SK-MEL-5 (cell line): ENCODE data around the gene SLC37A2. TPM values are rescaled to one million over a fixed set of nuclear protein-coding genes. Genes with fewer than 3 reads are reported as not detected.
"Not testable (repeated sequence)": the region's sequence is repeated elsewhere in the genome, so short reads cannot be mapped to it uniquely, and the experiment has no call there.

ENCODE experiments used
- DNase-seq: peaks from one replicate; pipeline ENCODE4 v3.0.0-alpha.2; 2016; ENCODE audit warnings: low read depth, low spot score
- in situ Hi-C: cut with HindIII; loops from 2 replicates; pipeline ENCODE4 v1.10.0; 2016; ENCODE audit warnings: low sequenced_read_pairs, high pct_unique_total_duplicates, low pct_unique_long_range_greater_than_20kb
- total RNA-seq: library from RNA; depleted of rRNA; stranded (reverse); fragments of >200 nt; shearing (Covaris generic); gene quantifications from 2 replicates; pipeline ENCODE4 v1.2.3, GENCODE V29; 2014

Gene SLC37A2
- total RNA-seq, 1 experiment from 2014 or later, result 184 TPM

DNA sequence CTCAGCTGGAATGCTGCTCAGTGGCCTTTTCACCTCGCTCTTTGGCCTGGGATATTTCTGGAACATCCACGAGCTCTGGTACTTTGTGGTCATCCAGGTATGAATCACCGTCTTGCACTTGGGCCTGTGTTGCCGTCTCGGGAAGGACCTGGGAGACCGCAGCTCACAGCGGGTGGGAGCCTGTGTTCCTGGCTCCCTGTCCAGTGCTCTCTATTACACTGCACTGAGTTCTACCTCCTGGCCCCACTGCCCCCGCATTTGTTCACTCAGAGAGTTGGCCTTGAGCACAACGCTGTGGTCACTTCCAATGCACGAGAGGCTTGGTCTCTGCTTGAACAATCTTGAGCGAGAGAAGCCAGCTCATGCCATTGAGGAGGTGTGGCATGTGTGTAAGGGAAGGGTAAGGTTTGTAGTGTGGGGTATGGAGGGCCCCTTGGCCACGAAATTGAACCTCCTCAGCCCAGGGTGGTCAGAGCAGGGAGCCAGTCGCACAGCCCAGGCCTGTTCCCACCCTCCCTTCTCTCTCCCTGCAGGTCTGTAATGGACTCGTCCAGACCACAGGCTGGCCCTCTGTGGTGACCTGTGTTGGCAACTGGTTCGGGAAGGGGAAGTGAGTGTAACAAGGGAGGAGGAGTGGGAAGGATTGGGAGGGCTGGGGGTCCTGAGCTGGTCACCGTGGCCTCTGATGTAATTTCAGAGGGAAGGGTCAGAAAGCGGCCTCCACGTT is 16.2 kb downstream of the SLC37A2 start:
- in situ Hi-C loops, result no loop called here
- no peak for DNase-seq

DNA sequence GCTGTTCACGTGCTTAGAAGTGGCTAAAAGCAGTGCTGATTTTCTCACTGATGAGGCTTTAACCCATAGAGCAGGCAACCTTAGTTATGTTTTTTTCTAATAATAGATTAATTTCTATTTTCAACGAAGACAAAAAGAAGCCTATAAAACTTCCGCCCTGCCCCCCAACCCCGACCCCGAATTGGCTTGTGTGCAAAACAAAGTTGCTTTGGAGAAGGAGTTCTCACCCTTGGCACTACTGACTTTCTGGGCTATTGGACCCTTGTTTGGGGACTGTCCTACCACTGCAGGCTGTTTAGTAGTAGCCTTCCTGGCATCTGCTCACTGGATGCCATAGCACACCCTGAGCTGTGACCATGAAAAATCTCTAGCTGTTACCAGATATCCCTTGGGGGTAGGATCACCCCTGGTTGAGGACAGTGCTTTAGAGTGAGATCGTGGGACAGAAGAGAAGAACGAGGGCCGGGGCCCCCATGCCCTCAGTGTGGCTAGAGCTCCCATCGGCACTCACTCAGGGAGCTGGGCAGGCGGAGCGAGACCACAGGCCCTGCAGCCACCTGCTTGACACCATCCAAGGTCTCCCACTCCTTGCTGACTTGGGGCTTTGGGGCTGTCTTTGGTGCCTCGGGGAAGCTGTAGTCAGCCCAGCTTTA is 16.9 kb downstream of the SLC37A2 start:
- in situ Hi-C loops, result no loop called here
- no peak for DNase-seq

DNA sequence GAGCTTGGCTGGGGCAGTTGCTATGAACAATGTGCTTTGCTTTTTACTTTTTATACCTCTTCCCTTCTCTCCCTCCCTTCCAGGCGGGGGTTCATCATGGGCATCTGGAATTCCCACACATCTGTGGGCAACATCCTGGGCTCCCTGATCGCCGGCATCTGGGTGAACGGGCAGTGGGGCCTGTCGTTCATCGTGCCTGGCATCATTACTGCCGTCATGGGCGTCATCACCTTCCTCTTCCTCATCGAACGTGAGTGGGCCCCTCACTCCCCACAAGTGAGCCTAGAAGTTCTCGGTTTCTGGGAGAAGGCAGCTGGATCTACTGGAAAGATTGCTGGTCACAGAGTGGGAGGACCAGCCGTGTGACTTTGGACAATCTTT is 17.4 kb downstream of the SLC37A2 start:
- DNase-seq, result no peak
- in situ Hi-C loops, result no loop called here

DNA sequence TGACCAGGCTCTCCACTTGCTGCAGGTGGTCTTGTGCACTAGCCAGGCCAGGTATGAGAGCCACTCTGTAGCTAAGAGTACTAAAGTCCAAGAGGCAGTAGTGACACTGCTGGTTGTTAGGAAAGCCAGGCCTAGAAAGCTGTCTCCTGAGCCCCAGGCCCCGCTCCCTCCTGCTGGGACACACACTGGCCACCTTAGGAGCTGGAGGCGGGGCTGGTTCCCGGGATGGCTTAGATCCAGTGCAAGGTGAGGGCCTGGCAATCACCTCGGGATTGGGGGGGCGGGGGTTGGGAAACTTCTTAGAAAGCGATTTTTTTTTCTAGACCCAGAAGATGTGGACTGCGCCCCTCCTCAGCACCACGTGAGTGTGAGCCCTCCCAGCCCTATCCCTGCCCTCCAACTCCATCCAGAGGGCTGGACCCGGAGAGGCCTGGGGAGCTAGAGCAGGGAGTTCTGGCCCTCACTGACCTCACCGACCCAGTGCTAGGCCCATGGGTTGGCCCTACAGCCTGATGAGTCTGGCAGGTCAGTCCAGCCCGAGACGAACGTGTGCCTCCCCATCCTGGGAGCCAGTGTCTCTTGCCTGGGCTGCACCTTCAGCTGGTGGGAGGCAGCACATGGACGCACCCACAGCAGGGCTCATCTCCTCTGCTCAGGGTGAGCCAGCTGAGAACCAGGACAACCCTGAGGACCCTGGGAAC is 18.1 kb downstream of the SLC37A2 start:
- in situ Hi-C loops, result no loop called here

DNA sequence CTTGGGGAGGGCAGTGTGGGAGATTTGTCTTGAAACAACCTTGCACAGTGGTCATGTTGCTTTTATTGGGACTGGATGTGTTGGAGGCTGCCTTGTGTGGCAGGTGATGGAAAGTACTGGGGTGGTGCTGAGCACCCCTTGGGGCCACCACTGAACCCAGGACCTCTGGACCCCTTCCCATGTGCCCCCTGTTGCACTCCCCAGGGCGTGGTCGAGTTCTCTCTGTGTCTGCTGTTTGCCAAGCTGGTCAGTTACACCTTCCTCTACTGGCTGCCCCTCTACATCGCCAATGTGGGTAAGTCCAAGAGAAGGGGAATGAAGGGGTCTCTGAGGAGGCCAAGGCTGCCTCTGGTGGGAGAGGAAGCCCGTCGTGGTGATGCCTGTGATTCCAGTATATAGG is 18.9 kb downstream of the SLC37A2 start:
- in situ Hi-C loops, result no loop called here
- DNase-seq, result no peak

More for the DNA sequence above, 18.1 kb downstream of the SLC37A2 start:
- no peak for DNase-seq

GRCh38 chr11:125082611-125083311 is 19.7 kb downstream of the SLC37A2 start:
- in situ Hi-C loops, result no loop called here
- peak; percentile 61 for DNase-seq

DNA sequence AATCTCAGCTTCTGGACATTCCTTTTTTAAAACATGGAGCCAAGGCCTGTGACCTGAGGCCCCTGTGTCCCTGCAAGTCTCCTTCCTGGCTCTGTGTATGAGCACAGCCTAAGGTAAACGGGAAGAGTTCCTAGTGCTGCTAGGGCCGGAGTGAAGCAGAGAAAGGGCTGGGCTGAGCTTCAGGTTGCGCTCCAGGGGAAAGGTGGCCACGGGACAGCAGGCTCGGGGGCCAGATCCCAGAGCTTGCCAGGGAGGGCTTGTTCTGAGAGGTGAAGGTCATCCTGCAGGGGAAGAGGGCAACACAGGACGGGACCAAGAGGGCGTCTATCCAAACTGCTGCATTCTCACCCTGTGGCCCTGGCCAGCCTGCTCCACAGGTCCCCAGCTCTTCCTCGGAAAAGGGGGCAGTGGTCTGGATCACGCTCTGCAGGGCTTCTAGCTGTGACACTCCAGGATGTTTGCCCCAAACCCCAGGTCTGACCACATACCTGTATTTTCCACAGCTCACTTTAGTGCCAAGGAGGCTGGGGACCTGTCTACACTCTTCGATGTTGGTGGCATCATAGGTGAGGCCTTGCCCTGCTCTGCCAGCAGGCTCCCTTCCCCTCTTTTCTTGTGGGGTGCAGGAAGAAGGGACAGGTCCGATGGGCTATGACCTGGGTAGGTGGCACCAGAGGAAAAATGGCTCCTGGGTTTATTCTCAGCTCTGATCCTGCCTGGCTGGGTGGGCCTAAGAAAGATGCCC is 20.4 kb downstream of the SLC37A2 start:
- DNase-seq, result no peak
- in situ Hi-C loops, result no loop called here

DNA sequence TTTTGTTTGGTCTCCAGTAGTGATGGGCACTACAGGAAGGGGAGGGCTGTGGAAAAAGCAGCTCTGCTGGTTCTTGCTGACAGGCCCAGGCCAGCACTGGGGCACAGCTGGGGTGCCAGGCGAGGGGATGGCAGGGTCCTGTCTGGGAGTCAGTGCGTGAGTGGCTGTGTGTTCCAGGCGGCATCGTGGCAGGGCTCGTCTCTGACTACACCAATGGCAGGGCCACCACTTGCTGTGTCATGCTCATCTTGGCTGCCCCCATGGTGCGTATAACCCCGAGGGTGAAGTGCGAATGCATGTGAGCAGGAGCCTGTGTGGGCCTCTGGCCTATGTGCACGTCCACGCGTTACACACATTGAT is 20.9 kb downstream of the SLC37A2 start:
- in situ Hi-C loops, result no loop called here
- DNase-seq, result no peak

DNA sequence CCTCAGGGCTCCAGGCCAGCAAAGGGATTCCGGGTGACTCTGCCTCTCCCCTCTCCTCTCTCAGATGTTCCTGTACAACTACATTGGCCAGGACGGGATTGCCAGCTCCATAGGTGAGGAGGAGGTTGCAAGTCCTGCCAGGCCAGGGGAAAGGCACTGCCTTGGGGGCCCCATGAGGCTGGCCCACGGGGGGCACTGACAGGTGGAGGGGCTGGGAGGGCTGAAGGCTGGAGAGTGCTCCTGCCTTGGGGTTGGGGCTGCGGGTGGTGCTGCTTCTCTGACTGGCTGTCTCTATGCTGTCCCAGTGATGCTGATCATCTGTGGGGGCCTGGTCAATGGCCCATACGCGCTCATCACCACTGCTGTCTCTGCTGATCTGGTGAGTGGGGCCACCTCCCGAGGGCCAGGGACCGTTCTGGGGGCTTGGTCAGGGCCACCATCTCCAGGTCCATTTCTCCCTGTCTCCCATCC is 21.7 kb downstream of the SLC37A2 start:
- in situ Hi-C loops, result no loop called here
- no peak for DNase-seq

DNA sequence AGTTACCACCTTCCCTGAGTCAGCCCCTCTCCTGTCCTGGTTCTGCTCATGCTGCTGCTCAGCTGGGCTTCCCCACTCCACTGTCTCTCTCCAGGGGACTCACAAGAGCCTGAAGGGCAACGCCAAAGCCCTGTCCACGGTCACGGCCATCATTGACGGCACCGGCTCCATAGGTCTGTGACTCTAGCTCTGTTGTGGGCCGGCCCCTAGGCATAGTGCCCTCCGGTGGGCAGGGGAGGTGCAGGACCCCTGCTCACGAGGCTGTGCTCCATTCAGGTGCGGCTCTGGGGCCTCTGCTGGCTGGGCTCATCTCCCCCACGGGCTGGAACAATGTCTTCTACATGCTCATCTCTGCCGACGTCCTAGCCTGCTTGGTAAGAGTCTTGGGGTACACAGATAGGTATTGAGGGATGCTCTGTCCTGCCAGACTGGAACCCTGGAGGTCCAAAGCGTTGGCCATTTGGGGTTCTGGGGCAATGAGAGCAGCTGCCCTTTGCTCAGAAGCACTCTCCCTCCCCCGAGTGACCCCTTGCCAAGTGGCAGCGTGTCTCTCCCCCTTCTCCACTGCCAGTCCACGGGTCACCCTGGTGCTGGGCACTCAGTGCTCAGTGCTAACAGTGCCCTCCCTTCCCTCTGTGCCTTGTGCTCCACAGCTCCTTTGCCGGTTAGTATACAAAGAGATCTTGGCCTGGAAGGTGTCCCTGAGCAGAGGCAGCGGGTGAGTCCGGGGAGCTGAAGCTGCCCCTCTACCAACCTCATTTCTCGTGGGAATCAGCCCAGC is 22.4 kb downstream of the SLC37A2 start:
- in situ Hi-C loops, result no loop called here
- no peak for DNase-seq

DNA sequence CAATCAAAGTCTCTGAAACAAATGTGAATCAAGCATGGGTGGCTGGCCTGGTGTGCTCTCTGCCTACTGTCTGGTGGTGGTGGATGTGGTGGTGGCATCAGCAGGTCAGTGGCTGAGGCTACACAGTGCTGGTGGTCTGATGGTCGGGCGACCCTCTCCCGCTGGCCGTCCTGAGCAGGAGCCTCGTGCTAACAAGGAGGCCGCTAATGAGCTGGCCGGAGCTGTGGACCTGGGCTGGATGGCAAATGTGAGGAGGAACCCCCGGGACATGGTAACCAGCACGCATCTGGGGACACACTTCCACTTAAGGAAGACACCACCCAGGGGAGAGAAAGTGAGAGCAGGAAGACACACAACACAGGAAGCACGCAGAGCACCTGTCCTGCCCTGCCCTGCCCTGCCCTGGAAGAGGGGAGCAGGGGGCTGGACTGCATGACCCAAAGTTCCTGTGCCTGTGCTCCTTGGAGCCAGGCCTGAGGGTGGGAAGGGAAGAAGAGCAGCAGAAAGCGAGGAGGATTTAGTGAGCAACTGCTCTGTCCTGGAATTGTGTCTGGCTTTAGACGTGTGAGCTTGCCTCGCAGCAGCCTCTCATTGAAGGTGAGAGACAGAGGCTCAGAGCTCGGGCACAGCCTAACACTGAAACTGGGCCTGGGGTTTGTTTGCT is 23.7 kb downstream of the SLC37A2 start:
- DNase-seq, result no peak
- in situ Hi-C loops, result no loop called here

GRCh38 chr11:125088123-125088522 is 25.0 kb downstream of the SLC37A2 start:
- no peak for DNase-seq
- in situ Hi-C loops, result no loop called here

- in situ Hi-C loops, result no loop called here
- DNase-seq, result no peak
Measured at GRCh38 chr11:125088576-125089455, 25.7 kb downstream of the SLC37A2 start.

DNA sequence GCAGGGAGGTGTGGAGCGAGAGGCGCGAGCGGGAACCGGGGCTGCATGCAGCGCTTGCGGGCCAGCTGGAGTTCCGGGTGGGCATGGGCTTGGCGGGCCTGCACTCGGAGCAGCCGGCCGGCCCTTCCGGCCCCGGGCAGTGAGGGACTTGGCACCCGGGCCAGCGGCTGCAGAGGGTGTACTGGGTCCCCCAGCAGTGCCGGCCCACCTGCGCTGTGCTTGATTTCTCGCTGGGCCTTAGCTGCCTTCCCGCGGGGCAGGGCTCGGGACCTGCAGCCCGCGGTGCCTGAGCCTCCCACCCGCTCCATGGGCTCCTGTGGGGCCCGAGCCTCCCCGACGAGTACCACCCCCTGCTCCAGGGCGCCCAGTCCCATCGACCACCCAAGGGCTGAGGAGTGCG is 26.4 kb downstream of the SLC37A2 start:
- DNase-seq, in situ Hi-C loops: not testable (repeated sequence)

DNA sequence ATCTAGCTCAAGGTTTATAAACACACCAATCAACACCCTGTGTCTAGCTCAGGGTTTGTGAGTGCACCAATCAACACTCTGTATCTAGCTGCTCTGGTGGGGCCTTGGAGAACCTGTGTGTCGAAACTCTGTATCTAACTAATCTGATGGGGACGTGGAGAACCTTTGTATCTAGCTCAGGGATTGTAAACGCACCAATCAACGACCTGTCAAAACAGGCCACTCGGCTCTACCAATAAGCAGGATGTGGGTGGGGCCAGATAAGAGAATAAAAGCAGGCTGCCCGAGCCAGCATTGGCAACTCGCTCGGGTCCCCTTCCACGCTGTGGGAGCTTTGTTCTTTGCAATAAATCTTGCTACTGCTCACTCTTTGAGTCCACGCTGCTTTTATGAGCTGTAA is 27.0 kb downstream of the SLC37A2 start:
- DNase-seq, in situ Hi-C loops: not testable (repeated sequence)

DNA sequence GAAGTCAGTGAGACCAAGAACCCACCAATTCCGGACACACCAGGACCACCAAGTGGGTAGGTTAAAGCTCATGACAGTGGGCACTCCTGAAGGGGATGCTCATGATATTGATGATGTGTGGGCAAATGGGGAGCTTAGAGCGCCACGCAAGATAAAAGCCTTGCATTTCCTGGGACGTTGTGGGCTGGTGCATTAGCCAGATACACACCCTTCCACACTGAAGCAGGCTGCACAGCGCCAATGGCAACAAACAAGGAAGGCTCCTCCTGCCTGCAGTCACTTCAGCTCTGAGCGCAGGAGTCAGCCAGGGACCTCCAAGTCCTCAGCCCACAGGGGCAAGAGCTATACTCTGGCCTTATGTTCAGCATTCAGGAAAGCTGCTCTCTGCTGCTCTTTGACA is 27.7 kb downstream of the SLC37A2 start:
- in situ Hi-C loops, result no loop called here
- no peak for DNase-seq
